ENCODE measurements around the gene ATP9B.

GRCh38 chr18:79392226-79392625 lies 323.0 kb downstream of the ATP9B start:
- TF ChIP-seq YY1 (IDR thresholded peaks at IDR 0.05; ENCODE audit: insufficient read depth, insufficient read length) = no peak
- no peak for TF ChIP-seq SUZ12 (IDR thresholded peaks at IDR 0.05; ENCODE audit: extremely low read depth, insufficient read depth, insufficient read length)
